ENCODE results near the gene PTGER1.

The PTGER1 gene

GRCh38 chr19:14515501-14516047 lies 40.4 kb upstream of the PTGER1 start:
- no peak for DNase-seq
- H2BK15ac ChIP-seq (ENCODE audit: low read depth, poor library complexity, severe bottlenecking) = no peak overlapping the region
- H3K27me3 ChIP-seq (ENCODE audit: control insufficient read depth in 1 of 2, insufficient read depth in 1 of 2, low read length in 2 of 2) = no peaks in the 10 kb centered on the region
- peak overlapping the region in 1 of 2 experiments; percentile 99 for H3K4me3 ChIP-seq (ENCODE audit: insufficient read depth in 1 of 2, low read depth in 1 of 2, low read length in 2 of 2)
- WGBS = 97% methylated on average over 5 of the region's 8 CpGs
- no peak overlapping the region for H2AK5ac ChIP-seq (ENCODE audit: low read length, severe bottlenecking)
- H2BK12ac ChIP-seq (ENCODE audit: low read length in 2 of 2) = no peak overlapping the region
- H3K79me1 ChIP-seq (replicated peaks; ENCODE audit: low read length, poor library complexity, severe bottlenecking) = peaks cover 7% of the 10 kb centered on the region
- H2BK5ac ChIP-seq (ENCODE audit: low read depth, low read length, poor library complexity, severe bottlenecking) = no peak overlapping the region
- no peak overlapping the region for H4K91ac ChIP-seq (ENCODE audit: low read length)
- H2BK120ac ChIP-seq (ENCODE audit: low read depth, low read length) = no peak overlapping the region
- peak overlapping the region; percentile 98 for H3K9ac ChIP-seq (ENCODE audit: low read length)
- peak overlapping the region in 1 of 2 experiments; percentile 34 for H3K23ac ChIP-seq (ENCODE audit: low read length in 2 of 2)
- H3K14ac ChIP-seq (ENCODE audit: low read length in 2 of 2) = no peak overlapping the region
- H4K8ac ChIP-seq (ENCODE audit: low read length) = no peak overlapping the region
- peaks cover 32 to 39% of the 10 kb centered on the region in 2 experiments for H3K36me3 ChIP-seq (ENCODE audit: control insufficient read depth in 1 of 2, insufficient read depth in 2 of 2, low read depth in 1 of 2, low read length in 2 of 2)
- peaks cover 35% of the 10 kb centered on the region for H3K4me1 ChIP-seq (ENCODE audit: control insufficient read depth, insufficient read depth, low read depth, low read length)
- no peak overlapping the region for H3K4ac ChIP-seq (ENCODE audit: low read depth in 1 of 2, low read length in 2 of 2)
- H3K27ac ChIP-seq (ENCODE audit: low read length, poor library complexity, severe bottlenecking) = no peak overlapping the region
- H3K4me2 ChIP-seq (ENCODE audit: low read length, poor library complexity, severe bottlenecking) = no peak overlapping the region
- no peaks in the 10 kb centered on the region for H3K9me3 ChIP-seq (ENCODE audit: control insufficient read depth, low read length)
- H2AFZ ChIP-seq (ENCODE audit: low read depth, low read length) = no peak overlapping the region
- no peak overlapping the region for H3K18ac ChIP-seq (ENCODE audit: low read depth in 1 of 2, low read length in 2 of 2)

GRCh38 chr19:14514215-14514863 lies 39.2 kb upstream of the PTGER1 start:
- peaks cover 7% of the 10 kb centered on the region for H3K79me1 ChIP-seq (replicated peaks; ENCODE audit: low read length, poor library complexity, severe bottlenecking)
- no peak overlapping the region for H4K91ac ChIP-seq (ENCODE audit: low read length)
- no peak overlapping the region for H3K9ac ChIP-seq (ENCODE audit: low read length)
- H3K36me3 ChIP-seq (ENCODE audit: control insufficient read depth in 1 of 2, insufficient read depth in 2 of 2, low read depth in 1 of 2, low read length in 2 of 2) = peaks cover 32 to 39% of the 10 kb centered on the region in 2 experiments
- H4K8ac ChIP-seq (ENCODE audit: low read length) = no peak overlapping the region
- no peak overlapping the region for H2BK120ac ChIP-seq (ENCODE audit: low read depth, low read length)
- WGBS = 92% methylated on average over 8 of the region's 8 CpGs
- H2AK5ac ChIP-seq (ENCODE audit: low read length, severe bottlenecking) = no peak overlapping the region
- peaks cover 29% of the 10 kb centered on the region for H3K4me1 ChIP-seq (ENCODE audit: control insufficient read depth, insufficient read depth, low read depth, low read length)
- H3K23ac ChIP-seq (ENCODE audit: low read length in 2 of 2) = no peak overlapping the region
- H3K4me3 ChIP-seq (ENCODE audit: insufficient read depth in 1 of 2, low read depth in 1 of 2, low read length in 2 of 2) = no peak overlapping the region
- H2BK12ac ChIP-seq (ENCODE audit: low read length in 2 of 2) = no peak overlapping the region
- H2BK5ac ChIP-seq (ENCODE audit: low read depth, low read length, poor library complexity, severe bottlenecking) = no peak overlapping the region
- H3K4me2 ChIP-seq (ENCODE audit: low read length, poor library complexity, severe bottlenecking) = no peak overlapping the region
- H3K9me3 ChIP-seq (ENCODE audit: control insufficient read depth, low read length) = no peaks in the 10 kb centered on the region
- H3K4ac ChIP-seq (ENCODE audit: low read depth in 1 of 2, low read length in 2 of 2) = no peak overlapping the region
- no peak overlapping the region for H2BK15ac ChIP-seq (ENCODE audit: low read depth, poor library complexity, severe bottlenecking)
- no peak for DNase-seq
- H2AFZ ChIP-seq (ENCODE audit: low read depth, low read length) = no peak overlapping the region
- no peak overlapping the region for H3K27ac ChIP-seq (ENCODE audit: low read length, poor library complexity, severe bottlenecking)
- H3K27me3 ChIP-seq (ENCODE audit: control insufficient read depth in 1 of 2, insufficient read depth in 1 of 2, low read length in 2 of 2) = no peaks in the 10 kb centered on the region
- H3K14ac ChIP-seq (ENCODE audit: low read length in 2 of 2) = no peak overlapping the region
- no peak overlapping the region for H3K18ac ChIP-seq (ENCODE audit: low read depth in 1 of 2, low read length in 2 of 2)

DNA sequence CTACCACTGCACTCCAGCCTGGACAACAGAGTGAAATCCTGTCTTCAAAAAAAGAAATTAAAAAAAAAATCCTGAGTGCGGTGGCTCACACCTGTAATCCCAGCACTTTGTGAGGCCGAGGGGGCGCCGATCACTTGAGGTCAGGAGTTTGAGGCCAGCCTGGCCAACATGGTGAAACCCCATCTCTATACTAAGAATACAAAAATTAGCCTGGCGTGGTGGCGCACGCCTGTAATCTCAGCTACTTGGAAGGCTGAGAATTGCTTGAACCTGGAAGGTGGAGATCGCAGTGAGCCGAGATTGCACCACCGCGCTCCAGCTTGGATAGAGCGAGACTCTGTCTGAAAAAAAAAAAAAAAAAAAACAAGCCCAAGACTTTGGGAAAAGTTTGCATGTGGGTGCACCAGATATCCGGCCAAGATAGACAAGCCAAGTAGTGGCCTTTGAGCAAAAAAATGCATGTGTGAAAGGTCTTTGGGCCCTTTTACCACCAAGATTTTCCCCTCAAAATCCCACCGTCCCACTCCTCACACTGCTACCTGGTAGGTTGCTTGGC lies 37.3 kb upstream of the PTGER1 start:
- Histone ChIP-seq H3K4me1 (ENCODE audit: control insufficient read depth, insufficient read depth, low read depth, low read length) (peaks cover 26% of the 10 kb centered on the region), H2BK12ac (ENCODE audit: low read length in 2 of 2) (no peak overlapping the region), H4K8ac (ENCODE audit: low read length) (no peak overlapping the region), H2AFZ (ENCODE audit: low read depth, low read length) (no peak overlapping the region), H3K18ac (ENCODE audit: low read depth in 1 of 2, low read length in 2 of 2) (no peak overlapping the region), H2BK15ac (ENCODE audit: low read depth, poor library complexity, severe bottlenecking) (no peak overlapping the region), H3K79me1 (replicated peaks; ENCODE audit: low read length, poor library complexity, severe bottlenecking) (peaks cover 7% of the 10 kb centered on the region), H3K14ac (ENCODE audit: low read length in 2 of 2) (no peak overlapping the region), H3K23ac (ENCODE audit: low read length in 2 of 2) (no peak overlapping the region), H3K4me3 (ENCODE audit: insufficient read depth in 1 of 2, low read depth in 1 of 2, low read length in 2 of 2) (no peak overlapping the region), H3K9me3 (ENCODE audit: control insufficient read depth, low read length) (no peaks in the 10 kb centered on the region), H3K27ac (ENCODE audit: low read length, poor library complexity, severe bottlenecking) (no peak overlapping the region), H3K4me2 (ENCODE audit: low read length, poor library complexity, severe bottlenecking) (no peak overlapping the region), H2AK5ac (ENCODE audit: low read length, severe bottlenecking) (no peak overlapping the region), H3K36me3 (ENCODE audit: control insufficient read depth in 1 of 2, insufficient read depth in 2 of 2, low read depth in 1 of 2, low read length in 2 of 2) (peaks cover 32 to 39% of the 10 kb centered on the region in 2 experiments), H4K91ac (ENCODE audit: low read length) (no peak overlapping the region), H3K27me3 (ENCODE audit: control insufficient read depth in 1 of 2, insufficient read depth in 1 of 2, low read length in 2 of 2) (no peaks in the 10 kb centered on the region), H3K4ac (ENCODE audit: low read depth in 1 of 2, low read length in 2 of 2) (no peak overlapping the region), H3K9ac (ENCODE audit: low read length) (no peak overlapping the region), H2BK5ac (ENCODE audit: low read depth, low read length, poor library complexity, severe bottlenecking) (no peak overlapping the region), H2BK120ac (ENCODE audit: low read depth, low read length) (no peak overlapping the region)
- no peak for DNase-seq
- WGBS = 97% methylated on average over 14 of the region's 14 CpGs

DNA sequence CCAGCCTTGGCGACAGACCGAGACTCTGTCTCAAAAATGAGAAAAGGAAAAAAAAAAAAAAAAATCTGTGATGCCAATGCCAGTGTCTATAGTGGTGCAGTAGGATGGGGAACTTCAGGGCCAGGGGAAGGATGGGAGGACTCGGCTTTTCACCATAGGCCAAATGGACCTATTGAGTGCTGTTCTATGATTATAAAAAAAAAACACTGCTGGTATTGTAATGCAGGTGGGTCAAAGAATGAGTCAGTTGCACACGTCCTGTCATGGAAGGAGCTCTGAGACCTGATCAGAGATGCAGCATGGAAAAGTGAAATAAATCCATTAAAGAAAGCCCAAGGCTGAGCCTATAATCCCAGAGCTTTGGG lies 36.1 kb upstream of the PTGER1 start:
- 96% methylated on average over 4 of the region's 4 CpGs for WGBS

More for the DNA sequence above, 36.1 kb upstream of the PTGER1 start:
- Histone ChIP-seq H3K79me1 (replicated peaks; ENCODE audit: low read length, poor library complexity, severe bottlenecking) (peaks cover 7% of the 10 kb centered on the region), H2BK120ac (ENCODE audit: low read depth, low read length) (no peak overlapping the region), H3K4me2 (ENCODE audit: low read length, poor library complexity, severe bottlenecking) (no peak overlapping the region), H2AK5ac (ENCODE audit: low read length, severe bottlenecking) (no peak overlapping the region), H4K8ac (ENCODE audit: low read length) (no peak overlapping the region), H2BK12ac (ENCODE audit: low read length in 2 of 2) (peak overlapping the region in 1 of 2 experiments; percentile 46), H3K23ac (ENCODE audit: low read length in 2 of 2) (no peak overlapping the region), H3K27me3 (ENCODE audit: control insufficient read depth in 1 of 2, insufficient read depth in 1 of 2, low read length in 2 of 2) (no peaks in the 10 kb centered on the region), H2BK5ac (ENCODE audit: low read depth, low read length, poor library complexity, severe bottlenecking) (no peak overlapping the region), H3K36me3 (ENCODE audit: control insufficient read depth in 1 of 2, insufficient read depth in 2 of 2, low read depth in 1 of 2, low read length in 2 of 2) (peaks cover 30 to 32% of the 10 kb centered on the region in 2 experiments), H3K4me3 (ENCODE audit: insufficient read depth in 1 of 2, low read depth in 1 of 2, low read length in 2 of 2) (peak overlapping the region in 1 of 2 experiments; percentile 28), H3K4me1 (ENCODE audit: control insufficient read depth, insufficient read depth, low read depth, low read length) (peaks cover 25% of the 10 kb centered on the region), H3K27ac (ENCODE audit: low read length, poor library complexity, severe bottlenecking) (no peak overlapping the region), H3K9ac (ENCODE audit: low read length) (peak overlapping the region; percentile 47), H3K4ac (ENCODE audit: low read depth in 1 of 2, low read length in 2 of 2) (no peak overlapping the region), H2BK15ac (ENCODE audit: low read depth, poor library complexity, severe bottlenecking) (no peak overlapping the region), H3K18ac (ENCODE audit: low read depth in 1 of 2, low read length in 2 of 2) (no peak overlapping the region), H3K9me3 (ENCODE audit: control insufficient read depth, low read length) (no peaks in the 10 kb centered on the region), H2AFZ (ENCODE audit: low read depth, low read length) (no peak overlapping the region), H4K91ac (ENCODE audit: low read length) (no peak overlapping the region), H3K14ac (ENCODE audit: low read length in 2 of 2) (no peak overlapping the region)
- DNase-seq = no peak

All from mesenchymal stem cell (in vitro differentiated cells and primary cell).